GM12872 (cell line): ENCODE data around the gene COLGALT1.

ENCODE experiments used
- CTCF ChIP-seq: IDR thresholded peaks from 3 replicates; pipeline ENCODE4 v1.5.1; 2011; ENCODE audit warnings: low read depth, mild to moderate bottlenecking, low read length, moderate library complexity; ENCODE audit not compliant: insufficient read depth

Gene COLGALT1

GRCh38 chr19:17625980-17626379, 70.5 kb downstream of the COLGALT1 start:
- no peak for TF ChIP-seq CTCF

GRCh38 chr19:17626456-17627015, 71.1 kb downstream of the COLGALT1 start:
- no peak for TF ChIP-seq CTCF

- no peak for TF ChIP-seq CTCF
These were observed 71.7 kb downstream of the COLGALT1 start for GRCh38 chr19:17627161-17627560.

GRCh38 chr19:17627921-17628320, 72.5 kb downstream of the COLGALT1 start:
- no peak for TF ChIP-seq CTCF

- no peak for TF ChIP-seq CTCF
These were observed 74.3 kb downstream of the COLGALT1 start for GRCh38 chr19:17629760-17630159.

GRCh38 chr19:17632577-17632976, 77.1 kb downstream of the COLGALT1 start:
- TF ChIP-seq CTCF: no peak
